GM06990 (cell line): ENCODE results near the gene FBXW8.

Experiments used
- DNase-seq: peaks from one replicate; pipeline ENCODE4 v3.0.0-alpha.2; 2011; ENCODE audit not compliant: insufficient read length; ENCODE audit errors: extremely low read depth
- H3K27me3 ChIP-seq: replicated peaks from 2 replicates; pipeline ENCODE4 v1.6.0; 2011; ENCODE audit warnings: low read length; ENCODE audit not compliant: control insufficient read depth, insufficient read depth
- H3K36me3 ChIP-seq: 2 replicates; pipeline ENCODE4 v1.5.1; 2011; ENCODE audit warnings: low read length; ENCODE audit not compliant: control insufficient read depth, insufficient read depth
- H3K4me3 ChIP-seq: replicated peaks from 2 replicates; pipeline ENCODE4 v1.5.1; 2011; ENCODE audit warnings: low read depth, mild to moderate bottlenecking, control low read depth, low read length
- TF ChIP-seq, protein P1 (sequence below): IDR thresholded peaks from 2 replicates; pipeline ENCODE4 v1.5.1; 2011; ENCODE audit warnings: low read length, control low read depth, mild to moderate bottlenecking, inconsistent platforms; ENCODE audit not compliant: insufficient read depth, poor library complexity, severe bottlenecking

FBXW8 gene

GRCh38 chr12:116990971-116991966 lies 80.5 kb downstream of the FBXW8 start:
- Histone ChIP-seq H3K27me3 (no peaks in the 10 kb centered on the region), H3K4me3 (no peak overlapping the region)
- DNase-seq = no peak

DNA sequence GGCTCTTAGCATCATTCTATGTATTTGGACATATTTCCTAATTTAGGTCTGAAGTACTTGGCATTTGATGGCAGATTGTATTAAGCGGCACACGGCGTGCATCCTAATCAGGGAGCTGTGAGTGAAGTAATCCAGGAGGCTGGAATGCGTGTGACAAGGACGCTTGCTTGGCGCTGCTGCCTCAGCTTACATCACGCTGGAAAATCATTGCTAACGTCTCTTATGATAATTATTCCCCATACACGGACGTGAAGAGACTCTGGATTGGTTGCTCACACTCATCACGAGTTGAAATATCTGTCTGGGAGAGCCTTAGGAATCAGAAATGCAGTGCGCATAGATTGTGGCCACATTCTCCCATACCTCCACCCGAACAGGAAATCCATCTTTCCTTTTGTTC lies 85.3 kb downstream of the FBXW8 start:
- Histone ChIP-seq H3K27me3 (no peaks in the 10 kb centered on the region), H3K36me3 (no peaks in the 10 kb centered on the region; the same call in none of the 2 replicates), H3K4me3 (no peak overlapping the region)
- TF ChIP-seq, protein P1, sequence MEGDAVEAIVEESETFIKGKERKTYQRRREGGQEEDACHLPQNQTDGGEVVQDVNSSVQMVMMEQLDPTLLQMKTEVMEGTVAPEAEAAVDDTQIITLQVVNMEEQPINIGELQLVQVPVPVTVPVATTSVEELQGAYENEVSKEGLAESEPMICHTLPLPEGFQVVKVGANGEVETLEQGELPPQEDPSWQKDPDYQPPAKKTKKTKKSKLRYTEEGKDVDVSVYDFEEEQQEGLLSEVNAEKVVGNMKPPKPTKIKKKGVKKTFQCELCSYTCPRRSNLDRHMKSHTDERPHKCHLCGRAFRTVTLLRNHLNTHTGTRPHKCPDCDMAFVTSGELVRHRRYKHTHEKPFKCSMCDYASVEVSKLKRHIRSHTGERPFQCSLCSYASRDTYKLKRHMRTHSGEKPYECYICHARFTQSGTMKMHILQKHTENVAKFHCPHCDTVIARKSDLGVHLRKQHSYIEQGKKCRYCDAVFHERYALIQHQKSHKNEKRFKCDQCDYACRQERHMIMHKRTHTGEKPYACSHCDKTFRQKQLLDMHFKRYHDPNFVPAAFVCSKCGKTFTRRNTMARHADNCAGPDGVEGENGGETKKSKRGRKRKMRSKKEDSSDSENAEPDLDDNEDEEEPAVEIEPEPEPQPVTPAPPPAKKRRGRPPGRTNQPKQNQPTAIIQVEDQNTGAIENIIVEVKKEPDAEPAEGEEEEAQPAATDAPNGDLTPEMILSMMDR = no peak
- DNase-seq = no peak

More at GRCh38 chr12:116990971-116991966, 80.5 kb downstream of the FBXW8 start:
- H3K36me3 ChIP-seq = no peaks in the 10 kb centered on the region; the same call in none of the 2 replicates
- TF ChIP-seq, protein P1 = no peak

GRCh38 chr12:116996621-116997020 lies 85.9 kb downstream of the FBXW8 start:
- no peaks in the 10 kb centered on the region for H3K27me3 ChIP-seq
- no peaks in the 10 kb centered on the region; the same call in none of the 2 replicates for H3K36me3 ChIP-seq
- TF ChIP-seq, protein P1 = no peak
- H3K4me3 ChIP-seq = no peak overlapping the region
- DNase-seq = no peak

GRCh38 chr12:116999066-116999465 lies 88.3 kb downstream of the FBXW8 start:
- DNase-seq = no peak
- H3K4me3 ChIP-seq = no peak overlapping the region
- TF ChIP-seq, protein P1 = no peak
- H3K36me3 ChIP-seq = peaks cover 3% of the 10 kb centered on the region
- no peaks in the 10 kb centered on the region for H3K27me3 ChIP-seq

GRCh38 chr12:117000316-117000715 lies 89.6 kb downstream of the FBXW8 start:
- DNase-seq = no peak
- H3K27me3 ChIP-seq = no peaks in the 10 kb centered on the region
- peaks cover 3% of the 10 kb centered on the region for H3K36me3 ChIP-seq
- TF ChIP-seq, protein P1 = no peak
- H3K4me3 ChIP-seq = no peak overlapping the region
